GM23338 (cell line): ENCODE measurements around the gene RUFY1. TPM values are rescaled to one million over a fixed set of nuclear protein-coding genes. Genes with fewer than 3 reads are reported as not detected.
"Not testable (repeated sequence)": the region's sequence is repeated elsewhere in the genome, so short reads cannot be mapped to it uniquely, and the experiment has no call there.

Experiments
- ATAC-seq: fragments of 200-7000 bp; cut with Tn5 transposase; 3 replicates; pipeline ENCODE4 v1.9.1; 2020
- DNase-seq: peaks from one replicate; pipeline ENCODE4 v3.0.0-alpha.2; 2015; ENCODE audit warnings: low spot score
- H2AFZ ChIP-seq: fragments of 200-600 bp; sonication (generic); 2 replicates; pipeline ENCODE4 v1.8.0; 2016; ENCODE audit warnings: antibody characterized with exemption, mild to moderate bottlenecking, moderate library complexity
- H3F3A ChIP-seq: fragments of 200-600 bp; sonication (generic); replicated peaks from 2 replicates; pipeline ENCODE4 v1.8.0; 2017; ENCODE audit warnings: antibody characterized with exemption, mixed run types, low read depth
- H3K27ac ChIP-seq: fragments of 200-600 bp; sonication (generic); 2 replicates; pipeline ENCODE4 v1.6.1; 2016; ENCODE audit warnings: low read depth
- H3K27me3 ChIP-seq: fragments of 200-600 bp; sonication (generic); 2 replicates; pipeline ENCODE4 v1.8.0; 2016; ENCODE audit warnings: mild to moderate bottlenecking, mixed run types, moderate library complexity; ENCODE audit not compliant: insufficient read depth
- H3K36me3 ChIP-seq: fragments of 200-600 bp; sonication (generic); 2 replicates; pipeline ENCODE4 v1.8.0; 2016; ENCODE audit warnings: mild to moderate bottlenecking; ENCODE audit not compliant: insufficient read depth
- H3K4me1 ChIP-seq: fragments of 200-600 bp; sonication (generic); 2 replicates; pipeline ENCODE4 v1.8.0; 2016; ENCODE audit warnings: mild to moderate bottlenecking, moderate library complexity; ENCODE audit not compliant: insufficient read depth
- H3K4me2 ChIP-seq: fragments of 200-600 bp; sonication (generic); 2 replicates; pipeline ENCODE4 v1.7.1; 2017; ENCODE audit warnings: mixed run types
- H3K4me3 ChIP-seq: fragments of 200-600 bp; sonication (generic); 2 replicates; pipeline ENCODE4 v1.6.1; 2016; ENCODE audit warnings: mixed run types
- H3K79me2 ChIP-seq: fragments of 200-600 bp; sonication (generic); replicated peaks from 2 replicates; pipeline ENCODE4 v1.8.0; 2017; ENCODE audit warnings: mild to moderate bottlenecking; ENCODE audit not compliant: insufficient read depth
- H3K9me2 ChIP-seq: fragments of 200-600 bp; sonication (generic); 2 replicates; pipeline ENCODE4 v1.8.0; 2017; ENCODE audit not compliant: insufficient read depth
- H4K20me1 ChIP-seq: fragments of 200-600 bp; sonication (generic); replicated peaks from 2 replicates; pipeline ENCODE4 v1.8.0; 2017; ENCODE audit warnings: mild to moderate bottlenecking; ENCODE audit not compliant: insufficient read depth
- H3K27ac Mint-ChIP-seq: 2 replicates; pipeline ENCODE4 v1.8.0; 2020; ENCODE audit warnings: inconsistent platforms, mild to moderate bottlenecking, moderate library complexity, mixed read lengths
- H3K27me3 Mint-ChIP-seq: 3 replicates; pipeline ENCODE4 v1.8.0; 2022; ENCODE audit warnings: low read depth, mild to moderate bottlenecking, moderate library complexity, mixed read lengths, inconsistent platforms; ENCODE audit not compliant: insufficient read depth, poor library complexity
- H3K36me3 Mint-ChIP-seq: 3 replicates; pipeline ENCODE4 v1.8.0; 2021; ENCODE audit warnings: low read depth, mild to moderate bottlenecking, inconsistent platforms, moderate library complexity, mixed read lengths
- H3K4me1 Mint-ChIP-seq: 3 replicates; pipeline ENCODE4 v1.8.0; 2020; ENCODE audit warnings: mild to moderate bottlenecking, inconsistent platforms, mixed read lengths
- H3K4me3 Mint-ChIP-seq: 3 replicates; pipeline ENCODE4 v1.8.0; 2021; ENCODE audit warnings: moderate library complexity, mild to moderate bottlenecking, inconsistent platforms, mixed read lengths
- H3K9me3 Mint-ChIP-seq: 3 replicates; pipeline ENCODE4 v1.8.0; 2020; ENCODE audit warnings: moderate library complexity, mild to moderate bottlenecking, inconsistent platforms, mixed read lengths
- CREB1 ChIP-seq: fragments of 250-450 bp; sonication (Bioruptor Pico); IDR thresholded peaks from 2 replicates; pipeline ENCODE4 v1.5.0; 2020; ENCODE audit warnings: low read depth, mild to moderate bottlenecking, moderate library complexity
- ETS1 ChIP-seq: IDR thresholded peaks from 2 replicates; pipeline ENCODE4 v1.6.1; 2016; ENCODE audit warnings: antibody characterized with exemption
- JUNB ChIP-seq: IDR thresholded peaks from one replicate; pipeline ENCODE4 v1.6.1; 2016; ENCODE audit warnings: antibody characterized with exemption; ENCODE audit not compliant: unreplicated experiment
- ZNF331 ChIP-seq: fragments of 250-450 bp; sonication (Bioruptor Pico); IDR thresholded peaks from 2 replicates; pipeline ENCODE4 v1.5.0; 2020; ENCODE audit warnings: low read depth, mild to moderate bottlenecking, moderate library complexity
- ZNF462 ChIP-seq: fragments of 250-450 bp; sonication (Bioruptor Pico); IDR thresholded peaks from 2 replicates; pipeline ENCODE4 v1.5.0; 2020; ENCODE audit warnings: mild to moderate bottlenecking, moderate library complexity
- polyA plus RNA-seq: library from polyadenylated mRNA; unstranded; fragments of >200 nt; fragmentation: Nextera tagmentation; extraction: Ambion mirVana; gene quantifications from 2 replicates; pipeline ENCODE4 v1.2.1, GENCODE V29; 2016
- total RNA-seq: library from RNA; depleted of rRNA; stranded (reverse); fragments of >200 nt; shearing (Covaris generic); gene quantifications from 2 replicates; pipeline ENCODE4 v1.2.3, GENCODE V29; 2014

Gene RUFY1
- total and polyA plus RNA-seq, 2 experiments from 2014 or later, result 25.3 to 31.6 TPM

- TF ChIP-seq ZNF462 (CRISPR knock-in tag), result no peak
- no peak for TF ChIP-seq CREB1 (CRISPR knock-in tag)
- TF ChIP-seq JUNB, result no peak
- no peak for TF ChIP-seq ETS1
- TF ChIP-seq ZNF331 (CRISPR knock-in tag), result no peak
Observed at GRCh38 chr5:179648410-179648809, 98.1 kb downstream of the RUFY1 start (continued).

- H3K27me3 ChIP-seq, H3K4me3 ChIP-seq, H3K36me3 ChIP-seq, DNase-seq, H3K4me3 Mint-ChIP-seq, H2AFZ ChIP-seq, H3K9me2 ChIP-seq, H3F3A ChIP-seq, H3K4me1 ChIP-seq, H3K36me3 Mint-ChIP-seq, H3K27ac ChIP-seq, ATAC-seq, H3K27ac Mint-ChIP-seq, H3K4me2 ChIP-seq, H3K4me1 Mint-ChIP-seq, H3K79me2 ChIP-seq, H3K27me3 Mint-ChIP-seq, H4K20me1 ChIP-seq: not testable (repeated sequence)
- H3K9me3 Mint-ChIP-seq, result peaks cover 18% of the 10 kb centered on the region
Observed at GRCh38 chr5:179649166-179649703, 98.9 kb downstream of the RUFY1 start.

GRCh38 chr5:179650245-179650644 is 99.9 kb downstream of the RUFY1 start:
- not testable (repeated sequence) for ATAC-seq, H3K36me3 ChIP-seq, H3K4me1 Mint-ChIP-seq, H4K20me1 ChIP-seq, H3K4me2 ChIP-seq, H3K27ac ChIP-seq, H3K27ac Mint-ChIP-seq, H3K4me3 ChIP-seq, H3K27me3 ChIP-seq, H3K36me3 Mint-ChIP-seq, H3K4me3 Mint-ChIP-seq, H3K9me2 ChIP-seq, H3K27me3 Mint-ChIP-seq, DNase-seq, H3K79me2 ChIP-seq, H3F3A ChIP-seq, H3K4me1 ChIP-seq, H2AFZ ChIP-seq
- H3K9me3 Mint-ChIP-seq, result peaks cover 18% of the 10 kb centered on the region

GRCh38 chr5:179653135-179653534 is 102.8 kb downstream of the RUFY1 start:
- DNase-seq, H3K27me3 Mint-ChIP-seq, H2AFZ ChIP-seq, H3K4me2 ChIP-seq, H3K27ac ChIP-seq, H3K36me3 Mint-ChIP-seq, H3K36me3 ChIP-seq, H4K20me1 ChIP-seq, H3K4me1 ChIP-seq, H3K79me2 ChIP-seq, H3K4me3 ChIP-seq, H3F3A ChIP-seq, H3K4me1 Mint-ChIP-seq, H3K4me3 Mint-ChIP-seq, H3K27me3 ChIP-seq, H3K9me2 ChIP-seq, ATAC-seq, H3K27ac Mint-ChIP-seq: not testable (repeated sequence)
- peaks cover 13% of the 10 kb centered on the region for H3K9me3 Mint-ChIP-seq
